Left renal pelvis (tissue), 4 donors: ENCODE data around the gene FIBCD1. TPM values are rescaled to one million over a fixed set of nuclear protein-coding genes. Genes with fewer than 3 reads are reported as not detected.

Source experiments
- DNase-seq, 4 donors: peaks; one replicate each; pipeline ENCODE4 v3.0.0-alpha.2; 2013; ENCODE audit warnings: low read depth in 4 of 4, low spot score in 3 of 4
- polyA plus RNA-seq, 4 donors: library from polyadenylated mRNA; unstranded; fragments of 120-200 nt; gene quantifications; one replicate each; pipeline ENCODE4 v1.2.1, GENCODE V29; 2013; ENCODE audit not compliant: insufficient read length in 4 of 4

Gene FIBCD1
- polyA plus RNA-seq, 4 donors, result 0.19 to 0.43 (median 0.36) TPM; not detected in 1

GRCh38 chr9:130924448-130924788 is 14.6 kb downstream of the FIBCD1 start:
- DNase-seq, result no peak

GRCh38 chr9:130923611-130924447 is 15.2 kb downstream of the FIBCD1 start:
- no peak for DNase-seq

- DNase-seq, result no peak
Observed at GRCh38 chr9:130922893-130923610, 16.0 kb downstream of the FIBCD1 start.

GRCh38 chr9:130921989-130922892 is 16.8 kb downstream of the FIBCD1 start:
- DNase-seq, result no peak

- DNase-seq, result no peak
Observed at GRCh38 chr9:130921300-130921988, 17.6 kb downstream of the FIBCD1 start.

GRCh38 chr9:130920762-130921299 is 18.2 kb downstream of the FIBCD1 start:
- DNase-seq, result no peak

- no peak for DNase-seq
Observed at GRCh38 chr9:130920233-130920632, 18.8 kb downstream of the FIBCD1 start.

- DNase-seq, result no peak
Observed at GRCh38 chr9:130919559-130920145, 19.4 kb downstream of the FIBCD1 start.

GRCh38 chr9:130918826-130919558 is 20.1 kb downstream of the FIBCD1 start:
- DNase-seq, result no peak

GRCh38 chr9:130918101-130918825 is 20.8 kb downstream of the FIBCD1 start:
- DNase-seq, result no peak

GRCh38 chr9:130917168-130917960 is 21.7 kb downstream of the FIBCD1 start:
- no peak for DNase-seq

GRCh38 chr9:130915096-130915447 is 24.0 kb downstream of the FIBCD1 start:
- no peak for DNase-seq

GRCh38 chr9:130914417-130915095 is 24.5 kb downstream of the FIBCD1 start:
- no peak for DNase-seq

GRCh38 chr9:130913599-130914416 is 25.2 kb downstream of the FIBCD1 start:
- DNase-seq, result no peak

GRCh38 chr9:130912932-130913598 is 26.0 kb downstream of the FIBCD1 start:
- DNase-seq, result peak in 2 of 4 donors; percentile 31 to 44
